ENCODE results near the gene OSBPL5. TPM values are rescaled to one million over a fixed set of nuclear protein-coding genes. Genes with fewer than 3 reads are reported as not detected.

The OSBPL5 gene
- polyA plus RNA-seq, 3 donors = 19.9 to 25.6 (median 25.1) TPM

- no peak for DNase-seq
Measured at GRCh38 chr11:3166268-3167142, 1.4 kb upstream of the OSBPL5 start.

- DNase-seq = no peak
Measured at GRCh38 chr11:3165916-3166267, 782 bp upstream of the OSBPL5 start.

- DNase-seq = no peak
Measured at GRCh38 chr11:3164552-3165151, 458 bp downstream of the OSBPL5 start.

GRCh38 chr11:3164138-3164551 lies 965 bp downstream of the OSBPL5 start:
- no peak for DNase-seq

GRCh38 chr11:3163241-3163981 lies 1.7 kb downstream of the OSBPL5 start:
- DNase-seq = no peak

- no peak for DNase-seq
Measured at GRCh38 chr11:3162410-3163240, 2.5 kb downstream of the OSBPL5 start.

- no peak for DNase-seq
Measured at GRCh38 chr11:3161720-3162409, 3.2 kb downstream of the OSBPL5 start.

- no peak for DNase-seq
Measured at GRCh38 chr11:3161309-3161708, 3.8 kb downstream of the OSBPL5 start.

GRCh38 chr11:3160252-3161031 lies 4.7 kb downstream of the OSBPL5 start:
- DNase-seq = peak; percentile 93

- DNase-seq = no peak
Measured at GRCh38 chr11:3159296-3160190, 5.6 kb downstream of the OSBPL5 start.

- no peak for DNase-seq
Measured at GRCh38 chr11:3158821-3159220, 6.3 kb downstream of the OSBPL5 start.

GRCh38 chr11:3158131-3158591 lies 6.9 kb downstream of the OSBPL5 start:
- no peak for DNase-seq

GRCh38 chr11:3157381-3158130 lies 7.6 kb downstream of the OSBPL5 start:
- DNase-seq = no peak

GRCh38 chr11:3156661-3157311 lies 8.3 kb downstream of the OSBPL5 start:
- DNase-seq = no peak

GRCh38 chr11:3156282-3156660 lies 8.8 kb downstream of the OSBPL5 start:
- DNase-seq = no peak

- no peak for DNase-seq
Measured at GRCh38 chr11:3155691-3156258, 9.3 kb downstream of the OSBPL5 start.

- no peak for DNase-seq
Measured at GRCh38 chr11:3155216-3155615, 9.9 kb downstream of the OSBPL5 start.
